Thyroid gland (tissue), 4 donors: ENCODE measurements around the gene RPGRIP1. TPM values are rescaled to one million over a fixed set of nuclear protein-coding genes. Genes with fewer than 3 reads are reported as not detected.
"Not testable (repeated sequence)": the region's sequence is repeated elsewhere in the genome, so short reads cannot be mapped to it uniquely, and the experiment has no call there.

Experiments used
- DNase-seq, 2 donors: peaks; one replicate each; pipeline ENCODE4 v3.0.0-alpha.2; 2019
- H3K27ac ChIP-seq, 3 donors: fragments of 200-600 bp; sonication (generic); 1 replicate in 2 of 3; 2 replicates in 1 of 3; pipeline ENCODE4 v1.5.1; 2016 to 2019; ENCODE audit warnings: mild to moderate bottlenecking in 1 of 3, moderate library complexity in 1 of 3
- H3K27me3 ChIP-seq: fragments of 200-600 bp; sonication (generic); one replicate; pipeline ENCODE4 v1.5.1; 2019
- H3K36me3 ChIP-seq, 2 donors: fragments of 200-600 bp; sonication (generic); one replicate each; pipeline ENCODE4 v1.5.1; 2016 to 2019
- H3K4me1 ChIP-seq, 2 donors: fragments of 200-600 bp; sonication (generic); one replicate each; pipeline ENCODE4 v1.5.1; 2017 to 2019
- H3K4me3 ChIP-seq, 3 donors: fragments of 200-600 bp; sonication (generic); replicated peaks in 1 of 3; 1 replicate in 2 of 3; 2 replicates in 1 of 3; pipeline ENCODE4 v1.5.1; 2016; ENCODE audit warnings: mild to moderate bottlenecking in 1 of 3
- H3K9me3 ChIP-seq: fragments of 200-600 bp; sonication (generic); one replicate; pipeline ENCODE4 v1.5.1; 2017
- POLR2A ChIP-seq, 2 donors: fragments of 450-650 bp; IDR thresholded peaks; one replicate each; pipeline ENCODE4 v1.6.1; 2017; ENCODE audit warnings: antibody characterized with exemption in 2 of 2, mild to moderate bottlenecking in 2 of 2, moderate library complexity in 1 of 2
- WGBS, 2 donors: methylation state at CpG; one replicate each; pipeline ENCODE4 v1.1.5; 2017; 5-methylcytosine and 5-hydroxymethylcytosine counted together
- intact Hi-C: fragments of 100-400 bp; cut with DNase I; formaldehyde crosslinking; loops from one replicate; pipeline ENCODE4 v1.15.1; 2023
- total RNA-seq, 4 donors: library from RNA; depleted of rRNA; stranded (reverse); fragments of >200 nt; gene quantifications; one replicate each; pipeline ENCODE4 v1.2.3, GENCODE V29; 2016
- TF ChIP-seq, protein P1 (sequence below), 6 experiments: fragments of 200-600 bp in 3 of 6; fragments of 450-650 bp in 3 of 6; sonication (generic) in 3 of 6; IDR thresholded peaks; one replicate each; pipeline ENCODE4 v1.5.1; 2016 to 2019; ENCODE audit warnings: antibody characterized with exemption in 6 of 6, mild to moderate bottlenecking in 2 of 6, inconsistent platforms in 1 of 6, moderate library complexity in 1 of 6

RPGRIP1 gene
- total RNA-seq, 4 donors from 2014 or later = not detected

DNA sequence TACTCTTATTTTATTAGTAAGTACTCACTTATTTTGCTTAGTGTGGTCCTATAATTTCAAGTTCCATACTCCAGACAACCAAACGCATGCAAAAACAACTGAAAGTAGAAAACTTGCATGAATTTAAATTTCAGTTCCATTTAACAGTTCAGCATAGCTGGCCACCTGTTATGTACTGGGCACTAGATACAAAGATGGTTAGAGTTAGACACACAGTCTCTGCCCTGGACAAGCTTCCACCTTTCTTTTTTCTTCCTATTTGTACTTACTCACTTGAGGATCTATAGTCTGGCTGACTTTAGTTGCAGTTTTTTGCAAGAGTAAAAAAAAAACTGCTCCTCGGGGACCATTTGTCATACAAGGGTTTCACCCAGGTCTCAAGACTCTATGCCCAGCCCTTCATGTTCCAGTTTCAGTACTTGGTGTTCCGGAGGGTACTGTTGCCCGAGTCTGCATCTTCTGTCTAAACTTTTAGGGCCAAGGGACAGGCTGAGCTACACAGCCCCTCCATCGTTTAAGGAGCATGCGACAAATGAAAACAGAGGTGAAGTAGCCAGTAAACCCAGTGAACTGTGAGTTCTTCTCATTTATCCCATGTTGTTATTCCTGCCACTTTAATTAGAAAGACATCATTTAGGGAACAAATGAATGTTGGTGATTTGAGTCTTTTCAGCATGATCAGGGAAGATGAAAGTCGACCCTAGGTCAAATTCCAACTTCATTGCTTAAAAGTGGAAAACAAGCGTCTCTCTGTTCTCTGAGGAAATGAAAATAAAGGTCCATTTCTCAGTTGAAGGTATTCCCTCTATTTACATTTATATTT is 22.3 kb downstream of the RPGRIP1 start:
- peaks cover 5 to 6% of the 10 kb centered on the region in 2 donors for H3K4me1 ChIP-seq
- no peak overlapping the region for H3K27ac ChIP-seq
- 39 to 42% methylated on average over 8 of the region's 8 CpGs for WGBS, 2 donors
- peak; percentile 8 to 41 for DNase-seq
- no peaks in the 10 kb centered on the region for H3K36me3 ChIP-seq
- no peak for TF ChIP-seq POLR2A (IDR thresholded peaks at IDR 0.05)
- TF ChIP-seq, protein P1, sequence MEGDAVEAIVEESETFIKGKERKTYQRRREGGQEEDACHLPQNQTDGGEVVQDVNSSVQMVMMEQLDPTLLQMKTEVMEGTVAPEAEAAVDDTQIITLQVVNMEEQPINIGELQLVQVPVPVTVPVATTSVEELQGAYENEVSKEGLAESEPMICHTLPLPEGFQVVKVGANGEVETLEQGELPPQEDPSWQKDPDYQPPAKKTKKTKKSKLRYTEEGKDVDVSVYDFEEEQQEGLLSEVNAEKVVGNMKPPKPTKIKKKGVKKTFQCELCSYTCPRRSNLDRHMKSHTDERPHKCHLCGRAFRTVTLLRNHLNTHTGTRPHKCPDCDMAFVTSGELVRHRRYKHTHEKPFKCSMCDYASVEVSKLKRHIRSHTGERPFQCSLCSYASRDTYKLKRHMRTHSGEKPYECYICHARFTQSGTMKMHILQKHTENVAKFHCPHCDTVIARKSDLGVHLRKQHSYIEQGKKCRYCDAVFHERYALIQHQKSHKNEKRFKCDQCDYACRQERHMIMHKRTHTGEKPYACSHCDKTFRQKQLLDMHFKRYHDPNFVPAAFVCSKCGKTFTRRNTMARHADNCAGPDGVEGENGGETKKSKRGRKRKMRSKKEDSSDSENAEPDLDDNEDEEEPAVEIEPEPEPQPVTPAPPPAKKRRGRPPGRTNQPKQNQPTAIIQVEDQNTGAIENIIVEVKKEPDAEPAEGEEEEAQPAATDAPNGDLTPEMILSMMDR (IDR thresholded peaks at IDR 0.05) = no peak
- no peaks in the 10 kb centered on the region for H3K9me3 ChIP-seq
- H3K27me3 ChIP-seq = no peaks in the 10 kb centered on the region
- H3K4me3 ChIP-seq = no peak overlapping the region
- intact Hi-C loops = no loop called here

DNA sequence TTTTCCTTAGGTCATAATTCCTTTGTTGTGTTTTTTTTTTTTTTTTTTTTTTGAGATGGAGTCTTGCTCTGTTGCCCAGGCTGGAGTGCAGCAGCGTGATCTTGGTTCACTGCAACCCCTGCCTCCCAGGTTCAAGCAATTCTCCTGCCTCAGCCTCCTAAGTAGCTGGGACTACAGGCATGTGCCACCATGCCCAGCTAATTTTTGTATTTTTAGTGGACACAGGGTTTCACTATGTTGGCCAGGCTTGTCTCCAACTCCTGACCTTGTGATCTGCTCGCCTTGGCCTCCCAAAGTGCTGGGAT is 22.9 kb downstream of the RPGRIP1 start:
- H3K27ac ChIP-seq, DNase-seq, H3K36me3 ChIP-seq, H3K4me1 ChIP-seq, H3K9me3 ChIP-seq, H3K4me3 ChIP-seq, H3K27me3 ChIP-seq, intact Hi-C loops: not testable (repeated sequence)
- WGBS, 2 donors = 86 to 95% methylated on average over 2 of the region's 2 CpGs

DNA sequence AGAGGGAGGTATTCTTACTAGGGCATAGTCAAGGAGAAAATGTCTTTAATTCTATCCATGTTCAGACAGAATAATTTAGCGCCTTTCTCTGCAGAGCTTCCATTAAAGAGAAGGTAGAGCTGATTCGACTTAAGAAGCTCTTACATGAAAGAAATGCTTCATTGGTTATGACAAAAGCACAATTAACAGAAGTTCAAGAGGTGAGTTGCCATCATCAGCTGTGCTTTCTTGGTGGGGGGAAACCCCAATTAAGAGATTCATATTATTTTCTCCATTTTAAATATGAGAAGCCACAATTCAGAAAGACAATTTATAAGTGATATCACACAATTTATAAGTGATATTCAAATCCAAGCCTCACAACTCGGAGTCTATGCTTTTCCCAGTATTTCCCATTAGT is 27.8 kb downstream of the RPGRIP1 start:
- DNase-seq = no peak
- no peaks in the 10 kb centered on the region for H3K9me3 ChIP-seq
- TF ChIP-seq, protein P1 (IDR thresholded peaks at IDR 0.05) = no peak
- no peak for TF ChIP-seq POLR2A (IDR thresholded peaks at IDR 0.05)
- H3K4me1 ChIP-seq = peaks cover 0 to 4% of the 10 kb centered on the region in 2 donors
- no peaks in the 10 kb centered on the region for H3K36me3 ChIP-seq
- H3K4me3 ChIP-seq = no peak overlapping the region
- no peak overlapping the region for H3K27ac ChIP-seq
- H3K27me3 ChIP-seq = no peaks in the 10 kb centered on the region
- intact Hi-C loops = no loop called here
- WGBS, 2 donors = 70 to 72% methylated on average over 3 of the region's 3 CpGs

DNA sequence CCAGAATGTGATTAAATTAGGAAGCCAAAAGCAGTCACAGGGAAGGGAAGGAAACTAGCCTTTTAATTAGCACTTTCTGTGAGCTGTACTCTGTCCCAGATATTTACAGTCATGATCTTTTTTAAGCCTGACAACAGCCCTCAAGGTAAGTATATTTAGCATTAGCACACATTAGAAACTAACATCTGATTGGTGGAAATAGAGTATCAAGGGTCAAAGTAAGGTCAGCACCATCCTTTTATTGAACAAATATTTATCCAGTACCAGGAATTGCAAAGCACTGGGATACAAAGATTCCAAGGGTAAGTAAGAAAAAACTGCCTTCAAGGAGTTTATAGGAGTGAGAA is 28.2 kb downstream of the RPGRIP1 start:
- TF ChIP-seq, protein P1 (IDR thresholded peaks at IDR 0.05) = no peak
- TF ChIP-seq POLR2A (IDR thresholded peaks at IDR 0.05) = no peak
- intact Hi-C loops = no loop called here
- Histone ChIP-seq H3K27ac (no peak overlapping the region), H3K4me1 (peaks cover 0 to 4% of the 10 kb centered on the region in 2 donors), H3K36me3 (no peaks in the 10 kb centered on the region), H3K9me3 (no peaks in the 10 kb centered on the region), H3K4me3 (peak overlapping the region in 1 of 3 donors; percentile 25), H3K27me3 (no peaks in the 10 kb centered on the region)
- no peak for DNase-seq

DNA sequence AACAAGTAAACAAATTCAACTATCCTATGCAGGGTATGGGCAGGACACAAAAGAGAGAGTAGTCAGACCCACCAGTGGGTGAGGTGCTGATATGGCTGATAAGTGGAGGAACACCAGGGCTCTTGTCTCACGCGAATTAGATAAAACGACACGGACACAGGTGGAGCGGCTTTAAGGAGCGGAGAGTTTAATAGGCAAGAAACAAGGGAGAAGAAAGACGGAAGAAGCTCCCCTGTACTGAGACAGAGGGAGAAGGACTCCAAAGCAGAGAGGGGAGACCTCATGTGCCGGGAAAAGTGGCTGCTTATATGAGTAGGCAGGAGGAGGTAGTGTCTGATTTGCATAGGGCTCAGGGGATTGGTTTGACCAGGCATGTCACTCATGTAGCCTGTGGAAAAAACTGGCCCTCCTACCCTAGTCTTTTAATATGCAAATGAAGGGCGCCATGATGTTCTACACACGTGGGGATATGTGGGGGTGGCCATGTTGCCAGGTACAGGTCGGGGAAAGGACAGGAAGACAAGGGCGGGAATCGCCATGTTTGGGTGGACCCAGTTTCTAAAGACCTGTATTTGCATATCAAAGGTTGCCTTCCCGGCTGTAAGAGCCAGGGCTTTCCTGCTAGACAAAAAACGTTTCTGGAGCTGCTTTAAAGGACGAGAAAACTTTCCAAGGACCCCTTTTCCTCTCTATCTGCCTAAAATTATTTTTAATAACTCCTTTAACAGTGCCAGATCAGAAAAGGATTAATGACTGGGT is 28.8 kb downstream of the RPGRIP1 start:
- whole genome bisulfite sequencing, 2 donors = 4 to 5% methylated on average over 16 of the region's 16 CpGs
- no peak overlapping the region for H3K27ac ChIP-seq
- intact Hi-C loops = no loop called here

More for the DNA sequence above, 28.8 kb downstream of the RPGRIP1 start:
- TF ChIP-seq, protein P1 (IDR thresholded peaks at IDR 0.05) = no peak
- TF ChIP-seq POLR2A (IDR thresholded peaks at IDR 0.05) = peak in 1 of 2 donors; percentile 75
- H3K4me3 ChIP-seq = peak overlapping the region in 2 of 3 donors; percentile 25 to 26
- peak; percentile 86 to 88 for DNase-seq
- peaks cover 0 to 4% of the 10 kb centered on the region in 2 donors for H3K4me1 ChIP-seq
- no peaks in the 10 kb centered on the region for H3K36me3 ChIP-seq
- H3K9me3 ChIP-seq = no peaks in the 10 kb centered on the region
- no peaks in the 10 kb centered on the region for H3K27me3 ChIP-seq
